ENCODE data around the gene PAK1.

Gene PAK1

GRCh38 chr11:77287615-77288273 is 186.2 kb downstream of the PAK1 start:
- no peak overlapping the region for H3K4me3 ChIP-seq (ENCODE audit: low read length)
- no peak overlapping the region for H2AFZ ChIP-seq (ENCODE audit: low read depth, low read length)
- no peaks in the 10 kb centered on the region for H3K4me1 ChIP-seq (ENCODE audit: insufficient read depth, low read length)
- peaks cover 3% of the 10 kb centered on the region for H3K27me3 ChIP-seq (ENCODE audit: insufficient read depth, low read length)
- H3K9me3 ChIP-seq (ENCODE audit: low read length) = no peaks in the 10 kb centered on the region
- no peaks in the 10 kb centered on the region for H3K36me3 ChIP-seq (ENCODE audit: insufficient read depth, low read length)

GRCh38 chr11:77287136-77287535 is 186.8 kb downstream of the PAK1 start:
- no peaks in the 10 kb centered on the region for H3K4me1 ChIP-seq (ENCODE audit: insufficient read depth, low read length)
- no peaks in the 10 kb centered on the region for H3K36me3 ChIP-seq (ENCODE audit: insufficient read depth, low read length)
- H3K27me3 ChIP-seq (ENCODE audit: insufficient read depth, low read length) = peaks cover 3% of the 10 kb centered on the region
- no peak overlapping the region for H2AFZ ChIP-seq (ENCODE audit: low read depth, low read length)
- H3K9me3 ChIP-seq (ENCODE audit: low read length) = no peaks in the 10 kb centered on the region
- no peak overlapping the region for H3K4me3 ChIP-seq (ENCODE audit: low read length)

GRCh38 chr11:77284476-77285468 is 189.1 kb downstream of the PAK1 start:
- no peaks in the 10 kb centered on the region for H3K4me1 ChIP-seq (ENCODE audit: insufficient read depth, low read length)
- H3K27me3 ChIP-seq (ENCODE audit: insufficient read depth, low read length) = peaks cover 3% of the 10 kb centered on the region
- no peaks in the 10 kb centered on the region for H3K36me3 ChIP-seq (ENCODE audit: insufficient read depth, low read length)
- H3K9me3 ChIP-seq (ENCODE audit: low read length) = peaks cover 3% of the 10 kb centered on the region
- no peak overlapping the region for H3K4me3 ChIP-seq (ENCODE audit: low read length)
- H2AFZ ChIP-seq (ENCODE audit: low read depth, low read length) = no peak overlapping the region

- Histone ChIP-seq H3K9me3 (ENCODE audit: low read length) (peaks cover 3% of the 10 kb centered on the region), H3K4me1 (ENCODE audit: insufficient read depth, low read length) (no peaks in the 10 kb centered on the region), H3K4me3 (ENCODE audit: low read length) (no peak overlapping the region), H3K36me3 (ENCODE audit: insufficient read depth, low read length) (no peaks in the 10 kb centered on the region), H3K27me3 (ENCODE audit: insufficient read depth, low read length) (peaks cover 3% of the 10 kb centered on the region), H2AFZ (ENCODE audit: low read depth, low read length) (no peak overlapping the region)
These were observed 190.8 kb downstream of the PAK1 start for GRCh38 chr11:77283101-77283500.

GRCh38 chr11:77278595-77279506 is 195.0 kb downstream of the PAK1 start:
- no peak overlapping the region for H2AFZ ChIP-seq (ENCODE audit: low read depth, low read length)
- no peaks in the 10 kb centered on the region for H3K36me3 ChIP-seq (ENCODE audit: insufficient read depth, low read length)
- H3K4me3 ChIP-seq (ENCODE audit: low read length) = no peak overlapping the region
- peaks cover 3% of the 10 kb centered on the region for H3K9me3 ChIP-seq (ENCODE audit: low read length)
- H3K4me1 ChIP-seq (ENCODE audit: insufficient read depth, low read length) = no peaks in the 10 kb centered on the region
- peaks cover 4% of the 10 kb centered on the region for H3K27me3 ChIP-seq (ENCODE audit: insufficient read depth, low read length)

GRCh38 chr11:77276271-77276670 is 197.6 kb downstream of the PAK1 start:
- Histone ChIP-seq H3K36me3 (ENCODE audit: insufficient read depth, low read length) (no peaks in the 10 kb centered on the region), H3K9me3 (ENCODE audit: low read length) (peaks cover 3% of the 10 kb centered on the region), H2AFZ (ENCODE audit: low read depth, low read length) (no peak overlapping the region), H3K4me1 (ENCODE audit: insufficient read depth, low read length) (no peaks in the 10 kb centered on the region), H3K27me3 (ENCODE audit: insufficient read depth, low read length) (peaks cover 4% of the 10 kb centered on the region), H3K4me3 (ENCODE audit: low read length) (no peak overlapping the region)
